KOPT-K1 (cell line): ENCODE results near the gene LCN15.
"Not testable (repeated sequence)": the region's sequence is repeated elsewhere in the genome, so short reads cannot be mapped to it uniquely, and the experiment has no call there.

ENCODE experiments used
- H3K27ac ChIP-seq: fragments of 200-600 bp; sonication (generic); 2 replicates; pipeline ENCODE4 v1.5.1; 2016; ENCODE audit warnings: antibody characterized with exemption, mild to moderate bottlenecking, low read depth, low read length; ENCODE audit not compliant: poor library complexity, severe bottlenecking
- H3K36me3 ChIP-seq: fragments of 200-600 bp; sonication (generic); 2 replicates; pipeline ENCODE4 v1.5.1; 2017; ENCODE audit warnings: antibody characterized with exemption, mild to moderate bottlenecking, low read length, moderate library complexity; ENCODE audit not compliant: insufficient read depth
- H3K9me3 ChIP-seq: fragments of 200-600 bp; sonication (generic); 2 replicates; pipeline ENCODE4 v1.5.1; 2017; ENCODE audit warnings: antibody characterized with exemption, low read length, mild to moderate bottlenecking; ENCODE audit not compliant: insufficient read depth, poor library complexity, severe bottlenecking

LCN15 gene

GRCh38 chr9:136720898-136721338 lies 43.4 kb downstream of the LCN15 start:
- H3K9me3 ChIP-seq = no peaks in the 10 kb centered on the region
- H3K27ac ChIP-seq = no peak overlapping the region
- peaks cover 54% of the 10 kb centered on the region for H3K36me3 ChIP-seq

GRCh38 chr9:136720251-136720897 lies 43.9 kb downstream of the LCN15 start:
- peaks cover 48% of the 10 kb centered on the region for H3K36me3 ChIP-seq
- H3K27ac ChIP-seq = no peak overlapping the region
- H3K9me3 ChIP-seq = no peaks in the 10 kb centered on the region

GRCh38 chr9:136719195-136719880 lies 45.0 kb downstream of the LCN15 start:
- H3K27ac ChIP-seq = no peak overlapping the region
- no peaks in the 10 kb centered on the region for H3K9me3 ChIP-seq
- peaks cover 38% of the 10 kb centered on the region for H3K36me3 ChIP-seq

GRCh38 chr9:136718345-136719194 lies 45.7 kb downstream of the LCN15 start:
- Histone ChIP-seq H3K27ac (no peak overlapping the region), H3K9me3 (no peaks in the 10 kb centered on the region)

GRCh38 chr9:136717399-136717798 lies 46.9 kb downstream of the LCN15 start:
- Histone ChIP-seq H3K9me3 (no peaks in the 10 kb centered on the region), H3K36me3 (peaks cover 19% of the 10 kb centered on the region; the same call in 1 of the 2 replicates), H3K27ac (no peak overlapping the region)

More at GRCh38 chr9:136718345-136719194, 45.7 kb downstream of the LCN15 start:
- peaks cover 30% of the 10 kb centered on the region for H3K36me3 ChIP-seq

GRCh38 chr9:136714893-136715274 lies 49.4 kb downstream of the LCN15 start:
- Histone ChIP-seq H3K9me3 (no peaks in the 10 kb centered on the region), H3K27ac (no peak overlapping the region), H3K36me3 (no peaks in the 10 kb centered on the region)

- Histone ChIP-seq H3K27ac (no peak overlapping the region), H3K36me3 (no peaks in the 10 kb centered on the region), H3K9me3 (no peaks in the 10 kb centered on the region)
Observed at GRCh38 chr9:136714096-136714892, 50.0 kb downstream of the LCN15 start.

- no peaks in the 10 kb centered on the region for H3K9me3 ChIP-seq
- H3K27ac ChIP-seq = no peak overlapping the region
- no peaks in the 10 kb centered on the region for H3K36me3 ChIP-seq
Observed at GRCh38 chr9:136713550-136713949, 50.8 kb downstream of the LCN15 start.

GRCh38 chr9:136712690-136713544 lies 51.4 kb downstream of the LCN15 start:
- Histone ChIP-seq H3K27ac (peak overlapping the region; percentile 18), H3K36me3 (no peaks in the 10 kb centered on the region), H3K9me3 (no peaks in the 10 kb centered on the region)

- H3K36me3 ChIP-seq = no peaks in the 10 kb centered on the region
- peak within 1 kb of the TSS; percentile 18 for H3K27ac ChIP-seq
- no peaks in the 10 kb centered on the region for H3K9me3 ChIP-seq
Observed at GRCh38 chr9:136711751-136712689, 52.3 kb downstream of the LCN15 start, which contains the start of gene DIPK1B. TSS of gene DIPK1B (plus strand) at chr9:136712572. CDS start at chr9:136712666, 94 bp downstream.

GRCh38 chr9:136711219-136711648 lies 53.1 kb downstream of the LCN15 start:
- H3K36me3 ChIP-seq, H3K9me3 ChIP-seq, H3K27ac ChIP-seq: not testable (repeated sequence)

- no peaks in the 10 kb centered on the region for H3K9me3 ChIP-seq
- no peaks in the 10 kb centered on the region for H3K36me3 ChIP-seq
- H3K27ac ChIP-seq = no peak overlapping the region
Observed at GRCh38 chr9:136710543-136710942, 53.8 kb downstream of the LCN15 start.
